ENCODE data around the gene NHLRC4. TPM values are rescaled to one million over a fixed set of nuclear protein-coding genes. Genes with fewer than 3 reads are reported as not detected.

The NHLRC4 gene
- total RNA-seq, 1 experiment from 2014 or later: 4.0 TPM

GRCh38 chr16:546909-547770, 19.7 kb upstream of the NHLRC4 start:
- no peaks in the 10 kb centered on the region for H3K36me3 ChIP-seq (ENCODE audit: control insufficient read depth, insufficient read depth, low read length)
- no peaks in the 10 kb centered on the region for H3K9me3 ChIP-seq (ENCODE audit: control insufficient read depth, insufficient read depth, low read depth, low read length)
- no peaks in the 10 kb centered on the region for H3K27me3 ChIP-seq (ENCODE audit: control insufficient read depth, insufficient read depth, low read length)
- CTCF ChIA-PET: no interaction called here
- no peak overlapping the region for H3K4me3 ChIP-seq (ENCODE audit: low read depth in 2 of 2, low read length in 2 of 2)
- TF ChIP-seq CTCF (IDR thresholded peaks at IDR 0.05) (peak; percentile 83), REST (IDR thresholded peaks at IDR 0.05; ENCODE audit: insufficient read depth in 1 of 2, low read depth in 2 of 2, low read length in 1 of 2) (no peak), SIN3A (IDR thresholded peaks at IDR 0.05; ENCODE audit: borderline replicate concordance, insufficient read depth, low read depth, low read length) (no peak), TCF7L2 (IDR thresholded peaks at IDR 0.05; ENCODE audit: low read depth, low read length) (no peak)
- in situ Hi-C loops (cut with HindIII; ENCODE audit: low pct_unique_long_range_greater_than_20kb, low sequenced_read_pairs): no loop called here
- intact Hi-C loops (cut with micrococcal nuclease; ENCODE audit: unreplicated experiment): no loop called here
- POLR2A ChIA-PET: no interaction called here
- H3K4me1 ChIP-seq (ENCODE audit: control insufficient read depth, insufficient read depth, low read length): 0 out of 2 replicates have a peak, but pooled peaks cover 2% of the 10 kb centered on the region
- ATAC-seq (peak; percentile 77), DNase-seq (ENCODE audit: low read depth, low spot score) (no peak)
- no TSS peak for BruUV-seq (replicated peaks)
- no peak overlapping the region for H3K27ac ChIP-seq (ENCODE audit: low read length)

GRCh38 chr16:548586-548985, 18.2 kb upstream of the NHLRC4 start:
- BruUV-seq (replicated peaks): no TSS peak
- Histone ChIP-seq H3K4me3 (ENCODE audit: low read depth in 2 of 2, low read length in 2 of 2) (no peak overlapping the region), H3K4me1 (ENCODE audit: control insufficient read depth, insufficient read depth, low read length) (no peaks in the 10 kb centered on the region), H3K36me3 (ENCODE audit: control insufficient read depth, insufficient read depth, low read length) (no peaks in the 10 kb centered on the region), H3K27ac (ENCODE audit: low read length) (no peak overlapping the region), H3K9me3 (ENCODE audit: control insufficient read depth, insufficient read depth, low read depth, low read length) (no peaks in the 10 kb centered on the region), H3K27me3 (ENCODE audit: control insufficient read depth, insufficient read depth, low read length) (no peaks in the 10 kb centered on the region)
- no peak for ATAC-seq
- CTCF ChIA-PET: no interaction called here
- in situ Hi-C loops (cut with HindIII; ENCODE audit: low pct_unique_long_range_greater_than_20kb, low sequenced_read_pairs): no loop called here
- DNase-seq (ENCODE audit: low read depth, low spot score): no peak
- intact Hi-C loops (cut with micrococcal nuclease; ENCODE audit: unreplicated experiment): no loop called here
- POLR2A ChIA-PET: no interaction called here
- no peak for TF ChIP-seq TCF7L2 (IDR thresholded peaks at IDR 0.05; ENCODE audit: low read depth, low read length)
- TF ChIP-seq CTCF (IDR thresholded peaks at IDR 0.05): no peak
- no peak for TF ChIP-seq POLR2AphosphoS5 (IDR thresholded peaks at IDR 0.05; ENCODE audit: low read depth, low read length)
- no peak for TF ChIP-seq REST (IDR thresholded peaks at IDR 0.05; ENCODE audit: insufficient read depth in 1 of 2, low read depth in 2 of 2, low read length in 1 of 2)
- no peak for TF ChIP-seq SIN3A (IDR thresholded peaks at IDR 0.05; ENCODE audit: borderline replicate concordance, insufficient read depth, low read depth, low read length)
